Measurements from ENCODE around the gene ERICH6B. TPM values are rescaled to one million over a fixed set of nuclear protein-coding genes. Genes with fewer than 3 reads are reported as not detected.

The ERICH6B gene
- total and polyA plus RNA-seq, 2 experiments from 2014 or later: not detected

DNA sequence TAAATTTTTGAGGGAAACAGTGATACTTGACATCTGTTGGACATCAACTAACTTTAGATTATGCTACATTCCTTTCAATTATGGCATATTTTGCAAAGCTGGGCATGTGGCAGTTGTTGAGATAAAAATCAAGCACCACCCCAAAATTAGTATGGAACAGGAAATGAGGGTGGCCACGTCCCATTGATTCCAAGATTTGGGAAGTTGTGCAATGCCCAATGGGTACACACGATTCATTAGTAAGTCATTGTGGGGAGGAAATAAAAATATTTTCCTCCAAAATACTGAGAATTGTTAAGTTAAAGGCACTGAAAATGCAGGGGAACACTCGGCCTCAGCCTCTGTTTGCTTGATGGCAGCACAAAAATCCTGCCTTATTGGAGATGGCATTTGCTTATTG, 7.6 kb downstream of the ERICH6B start:
- no peak overlapping the region for H3K27ac ChIP-seq (ENCODE audit: low read depth)

DNA sequence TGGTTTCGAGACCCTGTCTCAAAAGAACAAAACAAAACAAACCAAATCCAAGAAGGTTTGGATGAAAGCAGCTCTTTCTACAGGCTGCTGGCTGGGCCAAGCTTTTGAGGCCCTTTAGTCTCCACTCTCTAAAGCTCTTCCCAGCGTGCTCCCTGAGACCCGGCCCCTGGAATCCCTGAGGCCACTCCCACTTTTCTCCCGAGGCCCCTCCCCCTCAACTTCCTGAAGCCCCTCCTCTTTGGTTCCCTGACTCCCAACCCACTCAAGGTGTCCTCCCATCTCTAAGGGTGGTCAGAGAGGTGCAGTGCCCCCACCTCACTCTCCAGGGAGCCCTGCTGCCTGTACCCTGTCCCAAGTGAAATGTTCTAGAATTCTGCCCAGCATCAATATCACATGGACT, 10.6 kb downstream of the ERICH6B start:
- Histone ChIP-seq H4K20me1 (replicated peaks; ENCODE audit: insufficient read depth) (no peaks in the 10 kb centered on the region), H3K4me1 (ENCODE audit: insufficient read depth) (no peaks in the 10 kb centered on the region), H3F3A (replicated peaks; ENCODE audit: low read depth) (no peaks in the 10 kb centered on the region), H3K4me2 (no peak overlapping the region), H3K9me2 (ENCODE audit: insufficient read depth) (peaks cover 12% of the 10 kb centered on the region), H3K36me3 (ENCODE audit: insufficient read depth) (no peaks in the 10 kb centered on the region), H2AFZ (0 out of 2 replicates have a peak overlapping the region, but pooled peaks have one; percentile 47), H3K27me3 (ENCODE audit: insufficient read depth) (no peaks in the 10 kb centered on the region), H3K79me2 (replicated peaks; ENCODE audit: insufficient read depth) (no peaks in the 10 kb centered on the region), H3K27ac (ENCODE audit: low read depth) (no peak overlapping the region), H3K4me3 (no peak overlapping the region)
- ATAC-seq (peak; percentile 32; the same call in 1 of the 3 replicates), DNase-seq (ENCODE audit: low spot score) (peak; percentile 45)
- H3K4me1 Mint-ChIP-seq: no peaks in the 10 kb centered on the region
- no peak overlapping the region for H3K4me3 Mint-ChIP-seq
- H3K9me3 Mint-ChIP-seq: peaks cover 4% of the 10 kb centered on the region
- H3K27ac Mint-ChIP-seq: no peak overlapping the region
- H3K27me3 Mint-ChIP-seq (ENCODE audit: insufficient read depth, low read depth, poor library complexity): peaks cover 7% of the 10 kb centered on the region
- H3K36me3 Mint-ChIP-seq (ENCODE audit: low read depth): no peaks in the 10 kb centered on the region
- TF ChIP-seq POLR2AphosphoS5 (IDR thresholded peaks at IDR 0.05; ENCODE audit: low read depth) (no peak), JUNB (IDR thresholded peaks at IDR 0.05; ENCODE audit: unreplicated experiment) (no peak), NANOG (IDR thresholded peaks at IDR 0.05; ENCODE audit: borderline replicate concordance) (no peak), STAT1 (IDR thresholded peaks at IDR 0.05; ENCODE audit: unreplicated experiment) (no peak), ZNF331 (CRISPR knock-in tag; IDR thresholded peaks at IDR 0.05; ENCODE audit: low read depth) (no peak), EZH2phosphoT487 (IDR thresholded peaks at IDR 0.05; ENCODE audit: unreplicated experiment) (no peak), EZH2 (IDR thresholded peaks at IDR 0.05; ENCODE audit: low read depth, unreplicated experiment) (no peak)
- TF ChIP-seq, protein P1, sequence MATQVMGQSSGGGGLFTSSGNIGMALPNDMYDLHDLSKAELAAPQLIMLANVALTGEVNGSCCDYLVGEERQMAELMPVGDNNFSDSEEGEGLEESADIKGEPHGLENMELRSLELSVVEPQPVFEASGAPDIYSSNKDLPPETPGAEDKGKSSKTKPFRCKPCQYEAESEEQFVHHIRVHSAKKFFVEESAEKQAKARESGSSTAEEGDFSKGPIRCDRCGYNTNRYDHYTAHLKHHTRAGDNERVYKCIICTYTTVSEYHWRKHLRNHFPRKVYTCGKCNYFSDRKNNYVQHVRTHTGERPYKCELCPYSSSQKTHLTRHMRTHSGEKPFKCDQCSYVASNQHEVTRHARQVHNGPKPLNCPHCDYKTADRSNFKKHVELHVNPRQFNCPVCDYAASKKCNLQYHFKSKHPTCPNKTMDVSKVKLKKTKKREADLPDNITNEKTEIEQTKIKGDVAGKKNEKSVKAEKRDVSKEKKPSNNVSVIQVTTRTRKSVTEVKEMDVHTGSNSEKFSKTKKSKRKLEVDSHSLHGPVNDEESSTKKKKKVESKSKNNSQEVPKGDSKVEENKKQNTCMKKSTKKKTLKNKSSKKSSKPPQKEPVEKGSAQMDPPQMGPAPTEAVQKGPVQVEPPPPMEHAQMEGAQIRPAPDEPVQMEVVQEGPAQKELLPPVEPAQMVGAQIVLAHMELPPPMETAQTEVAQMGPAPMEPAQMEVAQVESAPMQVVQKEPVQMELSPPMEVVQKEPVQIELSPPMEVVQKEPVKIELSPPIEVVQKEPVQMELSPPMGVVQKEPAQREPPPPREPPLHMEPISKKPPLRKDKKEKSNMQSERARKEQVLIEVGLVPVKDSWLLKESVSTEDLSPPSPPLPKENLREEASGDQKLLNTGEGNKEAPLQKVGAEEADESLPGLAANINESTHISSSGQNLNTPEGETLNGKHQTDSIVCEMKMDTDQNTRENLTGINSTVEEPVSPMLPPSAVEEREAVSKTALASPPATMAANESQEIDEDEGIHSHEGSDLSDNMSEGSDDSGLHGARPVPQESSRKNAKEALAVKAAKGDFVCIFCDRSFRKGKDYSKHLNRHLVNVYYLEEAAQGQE (IDR thresholded peaks at IDR 0.05; ENCODE audit: unreplicated experiment): no peak

More for the DNA sequence above, 7.6 kb downstream of the ERICH6B start:
- Histone ChIP-seq H4K20me1 (replicated peaks; ENCODE audit: insufficient read depth) (no peaks in the 10 kb centered on the region), H3K4me3 (no peak overlapping the region), H3F3A (replicated peaks; ENCODE audit: low read depth) (no peaks in the 10 kb centered on the region), H3K79me2 (replicated peaks; ENCODE audit: insufficient read depth) (no peaks in the 10 kb centered on the region), H3K4me1 (ENCODE audit: insufficient read depth) (no peaks in the 10 kb centered on the region), H3K4me2 (no peak overlapping the region), H3K36me3 (ENCODE audit: insufficient read depth) (no peaks in the 10 kb centered on the region), H3K9me2 (ENCODE audit: insufficient read depth) (peaks cover 12% of the 10 kb centered on the region), H3K27me3 (ENCODE audit: insufficient read depth) (no peaks in the 10 kb centered on the region), H2AFZ (peak overlapping the region; percentile 4; the same call in 1 of the 2 replicates)
- no peak overlapping the region for H3K27ac Mint-ChIP-seq
- H3K36me3 Mint-ChIP-seq (ENCODE audit: low read depth): no peaks in the 10 kb centered on the region
- H3K9me3 Mint-ChIP-seq: peaks cover 4% of the 10 kb centered on the region
- peaks cover 12% of the 10 kb centered on the region; the same call in 2 of the 3 replicates for H3K4me1 Mint-ChIP-seq
- no peak overlapping the region for H3K4me3 Mint-ChIP-seq
- TF ChIP-seq ZNF331 (CRISPR knock-in tag; IDR thresholded peaks at IDR 0.05; ENCODE audit: low read depth): no peak
- no peak for TF ChIP-seq CREB1 (CRISPR knock-in tag; IDR thresholded peaks at IDR 0.05; ENCODE audit: low read depth)
- TF ChIP-seq JUNB (IDR thresholded peaks at IDR 0.05; ENCODE audit: unreplicated experiment): no peak
- no peak for TF ChIP-seq NANOG (IDR thresholded peaks at IDR 0.05; ENCODE audit: borderline replicate concordance)
- TF ChIP-seq POLR2AphosphoS5 (IDR thresholded peaks at IDR 0.05; ENCODE audit: low read depth): no peak
- no peak for TF ChIP-seq ZNF114 (CRISPR knock-in tag; IDR thresholded peaks at IDR 0.05)
- TF ChIP-seq, protein P1 (IDR thresholded peaks at IDR 0.05; ENCODE audit: unreplicated experiment): no peak
- peaks cover 9% of the 10 kb centered on the region for H3K27me3 Mint-ChIP-seq (ENCODE audit: insufficient read depth, low read depth, poor library complexity)
- DNase-seq (ENCODE audit: low spot score) (no peak), ATAC-seq (no peak)
